Measurements from ENCODE around the gene CCNL1.
"Not testable (repeated sequence)": the region's sequence is repeated elsewhere in the genome, so short reads cannot be mapped to it uniquely, and the experiment has no call there.

Gene CCNL1

DNA sequence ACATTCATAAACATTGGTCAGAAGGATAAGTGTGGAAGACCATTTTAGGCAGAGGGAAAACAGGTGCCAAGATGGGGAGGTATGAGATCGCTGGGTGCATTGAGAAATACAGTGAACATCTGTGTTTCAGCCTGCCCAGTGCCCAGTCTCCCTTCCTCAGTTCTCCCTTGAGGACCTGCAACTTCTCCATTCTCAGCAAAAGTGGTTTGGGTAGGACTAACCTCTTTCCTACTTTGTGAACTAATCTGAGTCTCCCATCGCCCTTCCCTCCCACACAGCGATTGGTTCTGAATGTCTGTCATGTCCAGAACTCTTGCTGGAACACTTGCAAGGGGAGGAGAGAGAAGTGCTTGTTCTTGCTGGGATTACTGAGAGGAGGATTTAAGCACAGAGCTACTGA lies 10.9 kb upstream of the CCNL1 start:
- DNase-seq (ENCODE audit: low read depth in 2 of 2), result no peak

DNA sequence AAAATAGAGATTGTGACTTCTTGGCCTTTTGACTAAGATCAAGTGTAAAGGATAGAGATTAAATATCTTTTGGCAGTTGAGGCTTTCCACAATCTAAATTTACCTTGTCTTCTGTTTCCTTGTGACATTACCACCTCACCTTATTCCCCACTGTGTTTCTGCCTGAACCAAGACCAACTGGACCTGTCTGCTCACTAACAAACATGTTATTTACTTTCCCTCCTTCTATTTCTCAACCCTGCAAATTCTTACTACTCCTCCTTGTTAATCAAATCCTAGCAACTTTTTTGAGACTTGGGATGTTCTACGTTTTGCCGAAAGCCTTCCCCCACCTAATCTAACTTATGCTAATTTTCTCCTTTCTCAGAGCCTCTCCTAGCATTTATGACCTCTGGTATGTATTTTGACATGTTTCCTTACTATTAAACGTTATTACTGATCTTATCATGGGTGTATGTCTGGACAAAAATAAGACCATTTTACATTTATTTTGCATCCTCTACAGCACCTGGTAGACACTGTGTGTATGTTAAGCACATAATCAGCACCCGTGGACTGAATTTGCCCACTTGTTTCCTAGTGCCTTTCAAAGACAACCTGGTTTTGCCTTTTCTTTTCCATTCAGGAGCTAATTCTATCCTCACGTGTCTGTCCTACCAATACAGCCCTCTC lies 7.6 kb upstream of the CCNL1 start:
- no peak for DNase-seq (ENCODE audit: low read depth in 2 of 2)

DNA sequence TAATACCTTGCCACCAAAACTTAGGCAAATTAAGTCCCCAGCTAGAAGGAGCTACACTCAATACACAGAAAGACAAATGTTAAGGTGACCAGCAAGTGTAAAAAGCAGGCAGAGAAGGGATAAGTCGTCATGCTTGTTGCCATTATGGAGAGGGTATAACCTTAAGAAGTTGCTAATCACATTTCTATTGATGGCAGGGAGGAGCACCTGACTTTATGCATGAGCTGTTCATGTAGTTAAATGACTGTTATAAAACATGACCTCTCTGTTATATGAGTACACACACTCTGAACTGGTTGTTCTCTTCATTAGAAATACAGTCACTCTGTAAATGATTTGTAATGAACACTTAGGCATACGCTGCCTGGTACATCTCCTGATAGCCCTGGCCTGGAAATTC lies 6.6 kb upstream of the CCNL1 start:
- no peak for DNase-seq (ENCODE audit: low read depth in 2 of 2)

DNA sequence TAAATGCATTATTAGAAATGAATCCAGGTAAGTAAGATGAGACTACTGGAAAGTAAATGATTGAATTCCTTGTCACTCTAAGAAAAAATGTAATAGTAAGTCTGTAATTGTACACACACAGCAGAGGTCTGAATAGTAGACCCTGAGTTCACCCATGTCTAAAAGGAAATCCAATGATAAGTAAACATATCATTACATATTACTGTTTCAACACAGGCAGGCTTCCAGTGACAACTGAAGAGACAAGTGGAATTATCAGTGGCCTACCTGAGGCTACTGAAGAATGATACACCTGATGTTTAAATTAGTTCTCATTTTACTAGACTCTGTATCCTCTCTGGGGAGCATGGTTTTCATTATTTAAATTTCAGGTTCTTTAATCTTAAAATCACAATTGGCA lies 6.2 kb upstream of the CCNL1 start:
- DNase-seq (ENCODE audit: low read depth in 2 of 2), result no peak

DNA sequence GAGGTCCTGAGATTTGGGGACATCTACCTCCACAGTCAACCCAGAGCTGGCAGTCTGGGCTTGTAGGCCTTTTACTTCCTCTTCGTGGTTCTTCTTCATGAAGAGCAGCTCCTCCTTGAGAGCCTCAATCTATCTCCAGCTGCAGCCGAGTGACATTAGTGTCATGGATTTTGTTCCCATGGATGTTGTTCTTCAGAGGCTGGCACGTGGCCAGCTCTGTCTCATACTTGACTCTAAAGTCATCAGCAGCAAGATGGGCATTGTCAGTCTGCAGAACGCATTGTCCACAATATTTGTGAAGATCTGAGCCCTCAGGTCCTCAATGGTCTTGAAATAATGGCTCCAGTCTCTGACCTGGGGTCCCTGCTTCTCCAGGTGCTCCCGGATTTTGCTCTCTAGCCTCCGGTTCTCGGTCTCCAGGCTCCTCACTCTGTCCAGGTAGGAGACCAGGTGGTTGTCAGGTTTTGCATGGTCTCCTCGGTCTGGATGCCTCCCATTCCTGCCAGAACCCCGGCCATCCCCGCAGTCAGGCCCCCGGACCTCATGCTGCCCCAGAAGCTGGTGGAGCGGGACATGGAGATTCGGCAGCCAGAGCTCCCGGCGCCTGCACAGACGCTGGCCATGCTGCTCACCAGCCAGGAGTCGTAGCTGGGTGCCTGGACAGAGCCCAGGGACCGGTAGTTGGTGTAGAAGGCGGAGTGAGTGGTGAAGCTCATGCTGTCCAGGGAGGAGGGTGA lies 3.4 kb upstream of the CCNL1 start:
- no peak for DNase-seq (ENCODE audit: low read depth in 2 of 2)

DNA sequence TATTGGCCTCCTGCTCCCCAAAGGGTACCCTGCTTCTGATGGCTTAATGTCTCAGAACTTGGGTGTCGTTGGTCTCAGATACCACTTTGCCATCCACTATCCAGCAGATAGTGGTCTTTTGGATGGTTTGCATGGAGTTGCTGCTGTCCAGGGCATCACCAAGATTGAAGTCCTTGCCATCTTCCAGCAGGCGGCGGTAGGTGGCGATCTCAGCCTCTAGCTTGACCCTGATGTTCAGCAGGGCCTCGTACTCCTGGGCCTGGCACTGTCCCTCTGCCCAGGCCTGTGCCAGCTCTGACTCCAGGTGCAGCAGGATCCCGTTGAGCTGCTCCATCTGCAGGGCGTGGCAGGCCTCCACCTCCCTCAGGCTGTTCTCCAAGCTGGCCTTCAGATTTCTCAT lies 2.7 kb upstream of the CCNL1 start:
- not testable (repeated sequence) for DNase-seq (ENCODE audit: low read depth in 2 of 2)

DNA sequence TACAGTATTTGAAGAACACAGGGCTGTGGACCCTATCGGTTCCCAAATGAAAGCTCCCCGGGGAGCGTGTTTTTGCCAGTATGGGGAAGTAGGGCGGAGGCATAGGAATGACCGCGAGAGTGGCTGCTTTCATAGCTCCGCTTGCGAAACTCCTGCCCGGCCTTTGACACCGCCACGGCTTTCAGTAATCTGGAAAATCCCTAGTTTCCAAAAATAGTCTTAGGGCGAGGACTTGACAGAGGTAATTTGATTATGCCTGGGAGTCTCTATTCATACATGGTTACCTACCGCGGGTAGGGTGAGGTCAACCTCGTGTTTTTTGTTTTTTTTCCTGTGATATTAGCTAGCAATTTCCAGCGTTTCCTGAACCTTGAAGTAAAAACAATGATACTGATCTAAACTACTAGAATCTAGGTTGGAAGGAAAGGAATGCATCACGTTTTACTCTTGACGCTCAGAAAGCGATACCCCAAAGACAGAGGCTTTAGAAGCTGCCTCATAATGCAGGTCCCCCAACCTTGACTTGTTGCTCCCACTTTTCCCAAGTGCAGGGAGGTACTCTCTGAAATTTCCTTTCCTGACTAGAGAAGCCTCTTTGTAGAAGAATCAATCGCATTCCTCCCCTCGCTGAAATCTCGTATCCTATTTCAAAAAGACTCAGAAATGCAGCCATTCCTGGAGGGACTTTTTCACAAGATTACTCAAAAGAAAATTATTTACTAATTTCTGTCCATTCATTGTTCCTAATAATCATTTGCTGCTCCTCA lies 894 bp upstream of the CCNL1 start:
- DNase-seq (ENCODE audit: low read depth in 2 of 2), result peak; percentile 30 to 47

DNA sequence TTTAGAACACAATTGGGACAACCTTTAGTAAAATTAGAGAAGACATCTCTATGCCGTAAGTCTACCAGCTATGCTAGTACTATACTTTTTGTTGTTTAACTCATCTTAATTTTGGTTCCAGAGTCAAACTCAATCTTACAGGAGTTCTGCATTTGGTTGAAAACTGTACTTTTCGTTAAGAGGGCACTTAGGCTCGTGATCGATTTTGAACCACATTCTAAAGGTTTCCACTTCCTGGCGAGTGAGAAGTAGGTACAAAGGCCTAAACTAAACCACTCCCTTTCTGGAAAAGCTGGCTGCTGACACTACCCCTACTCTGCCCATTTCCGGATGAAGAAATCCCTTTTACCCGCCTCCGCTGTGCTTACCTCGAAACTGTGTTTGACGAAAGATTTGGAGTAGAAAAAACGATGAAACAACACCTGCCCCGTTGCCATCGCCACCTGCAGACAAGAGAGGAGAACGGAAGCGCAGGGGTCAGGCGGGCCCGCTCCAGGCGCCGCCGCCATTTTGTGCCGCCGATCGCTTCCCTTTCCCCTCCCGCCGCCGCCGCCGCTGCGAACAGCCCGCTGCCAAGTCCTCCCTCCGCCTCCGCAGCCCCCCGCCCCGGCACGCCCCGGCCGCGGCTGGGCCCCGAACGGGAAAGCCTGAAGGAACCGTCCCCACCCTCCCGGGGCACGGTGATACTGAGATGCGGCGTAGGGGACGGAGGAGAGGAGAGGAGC lies 748 bp downstream of the CCNL1 start:
- DNase-seq (ENCODE audit: low read depth in 2 of 2), result peak; percentile 72 to 73

DNA sequence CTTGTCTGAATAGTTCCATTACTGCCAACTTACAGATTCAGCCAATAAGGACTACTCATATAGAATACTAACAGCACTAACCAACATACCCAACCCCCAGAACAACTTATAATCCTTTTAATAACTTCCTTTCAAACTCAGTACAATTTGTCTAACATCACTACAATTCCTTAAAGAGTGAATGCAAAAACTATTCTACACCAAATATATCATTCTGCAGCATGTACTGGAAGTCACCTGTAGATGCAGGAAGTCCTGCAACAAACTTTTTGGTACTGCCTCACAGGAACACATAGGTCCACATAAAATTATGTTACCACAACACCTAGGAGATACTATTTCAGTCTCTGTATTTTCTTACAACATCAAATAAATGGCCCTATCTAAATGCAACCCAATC lies 2.1 kb downstream of the CCNL1 start:
- DNase-seq (ENCODE audit: low read depth in 2 of 2), result no peak

DNA sequence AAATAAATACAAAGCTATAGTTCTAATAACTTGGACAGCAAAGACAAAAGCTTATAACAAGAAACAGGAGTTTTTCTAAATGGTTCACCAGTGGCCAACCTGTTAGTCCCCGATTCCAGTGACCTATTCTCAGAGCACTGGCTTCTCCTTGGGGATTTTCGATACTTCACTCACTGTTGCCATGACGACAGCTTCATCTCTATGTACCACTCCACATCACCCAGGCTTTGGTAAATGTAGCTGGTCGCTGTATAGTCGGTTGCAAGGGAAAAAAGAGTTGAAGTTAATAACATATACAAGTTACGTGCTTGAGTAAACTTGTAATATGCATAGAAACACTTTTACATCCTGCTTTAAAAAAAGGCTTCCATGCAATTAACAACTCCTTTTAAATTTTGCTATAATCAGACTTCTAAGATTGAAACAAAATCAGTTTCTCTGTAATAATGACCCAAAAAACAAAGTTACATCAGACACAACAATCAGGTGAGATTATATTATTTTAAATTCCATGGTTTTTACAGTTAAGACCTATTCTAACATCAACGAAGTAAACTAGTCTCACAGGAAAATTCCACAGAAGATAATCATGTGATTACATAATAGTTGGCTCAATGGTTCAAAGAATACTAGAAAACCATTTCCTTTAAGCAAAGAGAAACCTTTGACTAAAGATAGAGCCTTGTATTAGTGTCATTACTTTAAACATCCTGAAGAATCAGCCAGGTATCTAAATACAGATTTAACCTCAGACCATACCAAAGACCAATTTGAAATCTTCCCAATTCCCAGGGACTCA lies 2.9 kb downstream of the CCNL1 start:
- DNase-seq (ENCODE audit: low read depth in 2 of 2), result no peak

DNA sequence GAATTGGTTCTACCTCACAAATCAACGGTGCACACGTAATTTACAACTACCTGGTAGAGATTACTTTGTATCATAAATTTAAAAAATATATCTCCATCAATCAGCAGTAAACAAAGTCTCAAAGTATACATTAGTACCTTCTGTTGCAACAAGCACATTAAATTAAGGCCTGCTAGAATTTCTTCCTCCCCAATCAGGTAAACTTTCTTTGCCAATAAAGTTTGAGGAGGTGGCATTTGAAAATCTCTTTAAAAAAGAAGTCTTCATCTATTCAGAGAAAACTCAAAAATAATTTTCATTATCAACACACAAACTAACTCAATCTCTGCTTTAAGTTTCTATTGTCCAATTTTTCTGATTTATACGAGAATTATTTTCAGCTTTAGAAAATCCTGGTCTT lies 4.4 kb downstream of the CCNL1 start:
- no peak for DNase-seq (ENCODE audit: low read depth in 2 of 2)

DNA sequence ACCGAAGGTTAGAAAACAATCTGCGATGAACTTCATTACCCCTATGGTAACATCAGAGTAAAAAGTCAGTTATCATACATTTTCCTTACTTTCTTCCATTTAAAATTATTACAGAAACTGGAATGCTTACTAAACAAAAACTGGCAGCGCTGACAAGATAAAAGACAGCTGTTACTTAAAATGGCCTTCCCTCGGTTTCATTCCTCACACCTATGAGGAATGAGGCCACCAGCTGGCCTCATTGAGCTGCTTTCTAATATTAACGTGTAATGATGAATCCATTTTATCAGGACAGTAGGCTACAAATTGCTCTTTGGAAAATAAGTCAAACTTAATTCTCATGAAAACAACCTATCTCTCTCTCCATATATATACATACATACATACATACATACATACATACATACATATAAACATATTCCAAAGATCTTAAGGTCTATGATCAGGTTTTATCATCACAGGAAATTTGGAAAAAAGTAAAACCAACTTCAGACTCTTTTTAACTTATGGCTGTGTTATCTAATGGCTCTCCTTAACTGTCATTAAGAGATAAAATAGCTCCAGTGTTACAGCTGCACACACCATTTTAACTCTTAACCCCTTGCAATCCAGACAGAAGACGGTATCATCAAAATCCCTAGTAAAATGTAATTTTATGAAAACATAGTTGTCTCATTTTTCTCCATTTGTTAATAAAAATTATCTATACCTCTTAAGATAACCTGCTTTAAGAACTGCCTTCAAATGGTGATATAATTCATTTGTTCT lies 5.2 kb downstream of the CCNL1 start:
- DNase-seq (ENCODE audit: low read depth in 2 of 2), result no peak

DNA sequence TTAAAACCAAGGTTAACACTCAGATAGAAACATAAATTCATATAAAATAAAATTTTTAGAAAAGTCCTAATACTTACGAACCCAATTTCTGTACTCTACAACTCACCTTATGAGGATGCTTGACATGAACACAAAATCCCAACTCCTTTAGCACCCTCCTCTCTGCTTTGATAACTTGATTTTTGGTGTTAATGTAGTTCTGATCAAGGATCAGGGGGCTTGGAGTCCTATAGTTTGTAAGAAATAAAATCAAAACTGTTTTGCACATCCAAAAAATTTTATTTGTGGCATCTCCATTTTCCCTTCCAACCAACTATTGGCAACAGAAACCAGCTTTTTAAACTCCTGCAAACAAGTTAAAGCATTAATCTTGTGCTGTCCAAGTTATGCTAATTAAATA lies 7.0 kb downstream of the CCNL1 start:
- DNase-seq (ENCODE audit: low read depth in 2 of 2), result no peak

DNA sequence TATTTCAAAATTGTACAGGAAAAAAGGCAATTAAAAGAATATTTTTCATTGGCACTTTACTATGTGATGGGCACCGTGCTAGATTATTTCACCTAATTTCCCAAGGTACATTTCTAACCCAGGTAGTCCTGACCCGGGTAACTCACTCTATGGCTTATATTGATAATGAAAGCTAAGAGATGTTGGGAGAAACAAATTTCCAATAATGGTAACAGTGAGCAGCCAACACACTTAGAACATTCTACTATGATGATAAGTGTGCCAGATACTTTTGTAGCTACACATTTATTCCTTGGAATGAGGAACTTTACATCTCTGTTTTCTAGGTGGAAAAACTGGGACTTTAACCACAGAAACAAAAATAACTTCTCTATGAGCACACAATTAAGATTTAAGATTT lies 7.5 kb downstream of the CCNL1 start:
- DNase-seq (ENCODE audit: low read depth in 2 of 2), result no peak

DNA sequence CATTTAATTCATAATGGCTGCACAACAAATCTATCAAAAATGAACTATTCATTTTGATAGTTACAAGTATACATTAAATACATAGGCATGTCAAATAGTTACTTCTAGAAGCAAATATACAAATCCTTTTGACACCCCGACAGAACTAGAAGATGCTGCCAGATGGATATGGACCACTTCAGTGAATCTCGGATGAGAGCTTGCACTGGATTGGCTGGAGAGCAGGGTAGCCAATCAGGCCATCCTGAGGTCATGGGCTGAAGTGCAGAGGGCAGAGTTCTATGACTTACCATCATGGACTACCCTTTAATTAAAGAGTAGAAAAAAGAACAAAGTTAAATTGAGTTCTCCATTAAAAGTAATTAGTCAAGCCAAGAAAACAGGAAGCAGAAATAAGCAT lies 8.3 kb downstream of the CCNL1 start:
- DNase-seq (ENCODE audit: low read depth in 2 of 2), result no peak

DNA sequence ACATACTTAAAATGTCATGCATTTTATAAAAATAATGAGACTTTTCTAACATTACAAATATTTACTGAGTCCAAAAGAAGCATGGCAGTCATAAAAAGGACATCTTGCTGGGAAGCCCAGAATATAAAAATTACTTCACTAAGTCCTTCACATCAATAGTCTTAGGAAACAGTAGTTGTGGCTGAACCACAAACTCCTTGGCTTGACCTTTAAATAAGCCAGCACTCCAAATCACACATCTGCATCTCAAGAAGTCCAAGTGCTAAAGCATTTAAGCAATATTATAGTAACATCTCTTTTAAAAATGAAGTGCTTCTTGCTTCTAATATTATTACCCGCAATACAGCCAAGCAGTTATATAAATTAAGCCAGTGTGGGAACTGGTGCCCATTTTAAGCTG lies 8.8 kb downstream of the CCNL1 start:
- no peak for DNase-seq (ENCODE audit: low read depth in 2 of 2)

DNA sequence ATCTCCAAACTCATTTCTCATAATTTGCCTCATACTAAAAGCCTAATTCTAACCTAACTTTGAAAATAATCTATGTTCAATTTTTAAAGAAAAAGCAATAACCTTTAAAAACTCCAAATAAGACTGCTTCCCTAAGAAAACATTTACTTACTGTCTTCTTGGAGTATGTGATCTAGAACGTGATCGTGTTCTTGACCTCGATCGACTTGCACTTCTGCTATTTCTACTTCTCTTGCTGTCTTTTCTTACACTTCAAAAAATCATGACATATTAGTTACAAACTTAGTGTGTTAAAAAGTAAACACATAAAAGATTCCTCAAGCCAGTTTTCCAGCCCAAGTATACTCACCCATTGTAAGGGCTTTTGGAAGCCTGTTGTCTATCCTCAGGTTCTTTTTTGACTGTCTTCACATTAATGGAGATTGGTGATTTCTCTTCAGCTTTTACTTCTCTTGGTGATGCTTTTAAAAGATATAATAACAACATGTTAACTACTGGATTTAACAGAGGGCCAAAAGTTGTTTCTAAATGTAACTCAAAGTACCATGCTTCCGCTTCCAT lies 10.7 kb downstream of the CCNL1 start:
- no peak for DNase-seq (ENCODE audit: low read depth in 2 of 2)

DNA sequence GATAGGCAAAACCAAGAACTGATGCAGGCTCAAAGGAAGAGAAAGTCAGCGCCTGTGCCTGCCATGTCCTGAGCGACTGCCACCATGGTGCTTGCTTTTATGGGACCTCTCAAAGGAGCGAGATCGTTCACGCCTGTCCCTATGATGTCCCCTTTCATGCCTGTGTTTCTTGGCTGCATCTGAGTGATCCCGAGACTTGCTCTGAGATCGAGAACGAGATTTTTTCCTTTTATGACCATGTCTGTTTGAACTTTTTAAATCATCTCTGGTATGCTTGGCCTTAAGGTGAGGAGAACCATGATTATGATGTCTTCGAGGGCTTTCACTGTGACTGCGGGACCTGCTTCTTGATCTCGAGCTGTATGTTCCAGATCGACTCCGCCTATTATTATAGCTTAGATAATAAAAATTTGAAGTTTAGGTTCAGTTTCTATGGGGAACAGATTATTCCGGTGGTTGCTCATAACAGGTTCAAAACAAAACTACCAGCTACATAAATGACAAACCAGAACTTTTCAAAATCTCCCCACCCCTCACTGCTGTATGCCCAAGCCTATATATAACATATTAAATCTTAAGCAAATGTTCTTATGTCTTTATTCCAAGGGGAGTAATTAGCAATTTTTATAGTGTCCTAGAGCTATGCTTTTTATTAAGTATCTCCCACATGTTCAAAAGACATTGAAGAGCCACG lies 11.6 kb downstream of the CCNL1 start:
- no peak for DNase-seq (ENCODE audit: low read depth in 2 of 2)

DNA sequence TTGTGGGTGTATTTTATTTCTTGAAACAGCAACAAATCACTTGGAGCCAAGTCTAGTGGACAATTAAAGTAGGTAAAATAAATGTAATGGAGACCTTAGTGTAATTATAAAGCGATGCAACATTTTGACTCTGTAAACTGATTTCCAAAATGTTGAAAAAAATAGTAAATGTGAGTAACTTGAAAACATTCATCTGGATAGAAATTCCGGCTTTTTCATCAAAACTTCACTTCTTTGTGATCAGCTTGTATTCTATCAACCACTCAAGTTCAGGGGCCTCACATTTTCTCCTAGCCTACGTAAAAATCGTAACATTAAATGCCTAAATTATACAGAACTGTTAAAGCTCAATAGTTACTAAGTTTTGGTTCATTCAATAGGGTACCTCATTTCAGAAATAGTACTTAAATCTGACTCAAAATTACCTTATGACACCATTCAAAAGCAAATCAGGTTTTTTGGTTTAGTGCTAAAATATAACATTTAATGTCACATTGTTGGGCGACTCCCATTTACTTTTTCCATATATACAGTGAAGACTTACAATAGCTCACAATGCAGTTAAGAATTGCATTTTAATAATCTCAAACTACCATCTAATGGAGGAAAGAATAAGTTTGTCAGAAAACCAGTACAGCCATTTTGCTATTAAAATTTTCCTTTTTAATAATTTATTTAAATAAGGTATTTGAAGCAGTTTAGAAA lies 12.7 kb downstream of the CCNL1 start:
- DNase-seq (ENCODE audit: low read depth in 2 of 2), result no peak

All from stimulated activated CD4-positive, alpha-beta T cell treated with anti-CD3 and anti-CD28 coated beads, Interleukin-15, amount 100 ng/mL, for 48 hours (primary cell).